ENCODE measurements around the gene TOR4A. TPM values are rescaled to one million over a fixed set of nuclear protein-coding genes. Genes with fewer than 3 reads are reported as not detected.

The TOR4A gene
- total RNA-seq, 4 donors from 2014 or later: 4.7 to 7.4 (median 6.9) TPM

GRCh38 chr9:137233143-137233980 is 44.2 kb upstream of the TOR4A start:
- no peak overlapping the region for H3K27ac ChIP-seq
- H3K27me3 ChIP-seq: peaks cover 66% of the 10 kb centered on the region
- TF ChIP-seq POLR2AphosphoS5 (IDR thresholded peaks at IDR 0.05) (no peak), EP300 (IDR thresholded peaks at IDR 0.05) (no peak), POLR2A (IDR thresholded peaks at IDR 0.05) (no peak), CTCF (IDR thresholded peaks at IDR 0.05) (no peak)
- no peaks in the 10 kb centered on the region for H3K36me3 ChIP-seq
- peaks cover 0 to 32% (median 15%) of the 10 kb centered on the region in 3 donors for H3K4me1 ChIP-seq
- no peaks in the 10 kb centered on the region for H3K9me3 ChIP-seq
- no peak overlapping the region for H3K4me3 ChIP-seq
- ATAC-seq: no peak
- 60 to 100% methylated on average over 1 of the region's 40 CpGs for WGBS, 2 donors (ENCODE audit: low coverage in 1 of 2)

DNA sequence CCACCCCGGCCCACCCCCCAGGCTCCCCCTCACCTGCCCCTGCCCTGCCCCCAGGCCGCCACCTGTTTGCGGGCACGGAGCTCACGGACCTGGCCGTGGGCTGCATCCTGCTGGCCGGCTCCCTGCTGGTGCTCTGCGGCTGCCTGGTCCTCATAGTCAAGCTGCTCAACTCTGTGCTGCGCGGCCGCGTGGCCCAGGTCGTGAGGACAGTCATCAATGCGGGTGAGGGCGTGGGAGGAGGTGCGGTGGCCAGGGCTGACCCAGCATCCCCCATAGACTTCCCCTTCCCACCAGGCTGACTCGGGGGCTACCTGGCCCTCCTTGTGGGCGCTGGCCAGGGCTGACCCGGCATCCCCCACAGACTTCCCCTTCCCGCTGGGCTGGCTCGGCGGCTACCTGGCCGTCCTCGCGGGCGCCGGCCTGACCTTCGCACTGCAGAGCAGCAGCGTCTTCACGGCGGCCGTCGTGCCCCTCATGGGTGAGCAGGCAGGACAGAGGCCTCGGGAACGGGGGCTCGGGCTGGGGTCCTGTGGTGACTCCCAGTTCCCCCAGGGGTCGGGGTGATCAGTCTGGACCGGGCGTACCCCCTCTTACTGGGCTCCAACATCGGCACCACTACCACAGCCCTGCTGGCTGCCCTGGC is 43.4 kb upstream of the TOR4A start:
- peaks cover 0 to 40% (median 23%) of the 10 kb centered on the region in 3 donors for H3K4me1 ChIP-seq
- no CpG with 5 or more reads among the region's 40 CpGs for WGBS, 2 donors (ENCODE audit: low coverage in 1 of 2)
- H3K27me3 ChIP-seq: peaks cover 58% of the 10 kb centered on the region
- H3K9me3 ChIP-seq: no peaks in the 10 kb centered on the region
- ATAC-seq: no peak
- H3K4me3 ChIP-seq: no peak overlapping the region
- TF ChIP-seq CTCF (IDR thresholded peaks at IDR 0.05) (no peak), POLR2A (IDR thresholded peaks at IDR 0.05) (no peak), POLR2AphosphoS5 (IDR thresholded peaks at IDR 0.05) (no peak), EP300 (IDR thresholded peaks at IDR 0.05) (no peak)
- H3K27ac ChIP-seq: no peak overlapping the region
- no peaks in the 10 kb centered on the region for H3K36me3 ChIP-seq

DNA sequence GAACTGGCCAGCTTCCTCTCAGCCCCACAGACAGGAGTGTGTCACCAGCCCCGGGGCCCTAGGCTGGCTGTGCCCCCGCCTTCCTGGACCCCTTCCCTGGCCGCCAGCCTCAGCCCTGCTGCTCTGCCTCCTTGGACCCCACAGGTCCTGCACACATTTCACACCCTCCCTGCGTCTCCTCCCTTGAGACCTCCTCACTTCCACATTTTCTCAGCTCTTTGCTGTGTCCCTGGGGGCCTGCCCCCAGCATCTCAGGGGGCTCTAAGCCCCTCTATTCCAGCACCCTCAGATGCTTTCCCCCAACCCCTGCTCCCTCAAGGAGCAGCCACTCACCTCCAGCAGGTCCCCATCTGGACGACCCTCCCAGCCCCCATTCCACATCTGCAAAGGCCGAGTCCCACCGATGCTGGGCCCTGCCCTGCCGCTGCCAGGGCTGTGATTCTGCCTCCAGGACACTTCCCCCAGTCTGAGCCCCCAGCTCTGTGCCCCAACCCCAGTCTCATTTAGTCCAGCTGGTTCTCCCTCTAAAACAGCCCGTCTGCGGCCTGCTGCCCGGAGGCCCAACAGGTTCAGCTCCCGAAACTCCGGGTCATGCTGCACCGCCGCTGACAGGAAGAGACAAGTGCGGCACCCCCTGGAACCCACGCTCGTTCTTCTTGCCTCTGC is 42.6 kb upstream of the TOR4A start:
- Histone ChIP-seq H3K4me1 (peaks cover 0 to 48% (median 29%) of the 10 kb centered on the region in 3 donors), H3K9me3 (no peaks in the 10 kb centered on the region), H3K36me3 (no peaks in the 10 kb centered on the region), H3K27me3 (peaks cover 51% of the 10 kb centered on the region), H3K27ac (no peak overlapping the region), H3K4me3 (no peak overlapping the region)
- WGBS, 2 donors (ENCODE audit: low coverage in 1 of 2): 55 to 64% methylated on average over 3 to 4 of the region's 18 CpGs
- TF ChIP-seq POLR2A (IDR thresholded peaks at IDR 0.05) (no peak), POLR2AphosphoS5 (IDR thresholded peaks at IDR 0.05) (no peak), CTCF (IDR thresholded peaks at IDR 0.05) (no peak), EP300 (IDR thresholded peaks at IDR 0.05) (no peak)
- no peak for ATAC-seq

GRCh38 chr9:137235424-137236237 is 41.9 kb upstream of the TOR4A start:
- no peaks in the 10 kb centered on the region for H3K36me3 ChIP-seq
- H3K27me3 ChIP-seq: peaks cover 43% of the 10 kb centered on the region
- TF ChIP-seq EP300 (IDR thresholded peaks at IDR 0.05): no peak
- no peak for TF ChIP-seq POLR2A (IDR thresholded peaks at IDR 0.05)
- TF ChIP-seq CTCF (IDR thresholded peaks at IDR 0.05): no peak
- TF ChIP-seq POLR2AphosphoS5 (IDR thresholded peaks at IDR 0.05): no peak
- no peaks in the 10 kb centered on the region for H3K9me3 ChIP-seq
- ATAC-seq: no peak
- 49% methylated on average over 2 of the region's 35 CpGs; no CpG with 5 or more reads in 1 of the 2 donors for WGBS, 2 donors (ENCODE audit: low coverage in 1 of 2)
- peaks cover 0 to 54% (median 29%) of the 10 kb centered on the region in 3 donors for H3K4me1 ChIP-seq
- peak overlapping the region; percentile 15 to 44 for H3K4me3 ChIP-seq
- H3K27ac ChIP-seq: peak overlapping the region in 1 of 4 donors; percentile 38

Measured in gastroesophageal sphincter (tissue), 4 donors.